Lower leg skin (tissue), 3 donors: Measurements from ENCODE around the gene SCAPER.
"Not testable (repeated sequence)": the region's sequence is repeated elsewhere in the genome, so short reads cannot be mapped to it uniquely, and the experiment has no call there.

Source experiments
- POLR2A ChIP-seq, 2 donors: fragments of 450-650 bp; IDR thresholded peaks; one replicate each; pipeline ENCODE4 v1.6.1; 2016 to 2017; ENCODE audit warnings: antibody characterized with exemption in 2 of 2, mild to moderate bottlenecking in 1 of 2, moderate library complexity in 1 of 2
- TF ChIP-seq, protein P1 (sequence below), 3 donors: fragments of 450-650 bp; IDR thresholded peaks; one replicate each; pipeline ENCODE4 v1.5.1; 2016; ENCODE audit warnings: antibody characterized with exemption in 3 of 3, mild to moderate bottlenecking in 3 of 3, moderate library complexity in 2 of 3

DNA sequence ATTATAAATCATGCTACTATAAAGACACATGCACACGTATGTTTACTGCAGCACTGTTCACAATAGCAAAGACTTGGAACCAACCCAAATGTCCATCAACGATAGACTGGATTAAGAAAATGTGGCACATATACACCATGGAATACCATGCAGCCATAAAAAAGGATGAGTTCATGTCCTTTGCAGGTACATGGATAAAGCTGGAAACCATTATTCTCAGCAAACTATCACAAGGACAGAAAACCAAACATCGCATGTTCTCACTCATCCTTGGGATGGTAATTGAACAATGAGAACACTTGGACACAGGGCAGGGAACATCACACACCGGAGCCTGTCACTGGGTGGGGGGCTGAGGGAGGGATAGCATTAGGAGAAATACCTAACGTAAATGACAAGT is 12.3 kb downstream of the SCAPER start:
- TF ChIP-seq, protein P1, sequence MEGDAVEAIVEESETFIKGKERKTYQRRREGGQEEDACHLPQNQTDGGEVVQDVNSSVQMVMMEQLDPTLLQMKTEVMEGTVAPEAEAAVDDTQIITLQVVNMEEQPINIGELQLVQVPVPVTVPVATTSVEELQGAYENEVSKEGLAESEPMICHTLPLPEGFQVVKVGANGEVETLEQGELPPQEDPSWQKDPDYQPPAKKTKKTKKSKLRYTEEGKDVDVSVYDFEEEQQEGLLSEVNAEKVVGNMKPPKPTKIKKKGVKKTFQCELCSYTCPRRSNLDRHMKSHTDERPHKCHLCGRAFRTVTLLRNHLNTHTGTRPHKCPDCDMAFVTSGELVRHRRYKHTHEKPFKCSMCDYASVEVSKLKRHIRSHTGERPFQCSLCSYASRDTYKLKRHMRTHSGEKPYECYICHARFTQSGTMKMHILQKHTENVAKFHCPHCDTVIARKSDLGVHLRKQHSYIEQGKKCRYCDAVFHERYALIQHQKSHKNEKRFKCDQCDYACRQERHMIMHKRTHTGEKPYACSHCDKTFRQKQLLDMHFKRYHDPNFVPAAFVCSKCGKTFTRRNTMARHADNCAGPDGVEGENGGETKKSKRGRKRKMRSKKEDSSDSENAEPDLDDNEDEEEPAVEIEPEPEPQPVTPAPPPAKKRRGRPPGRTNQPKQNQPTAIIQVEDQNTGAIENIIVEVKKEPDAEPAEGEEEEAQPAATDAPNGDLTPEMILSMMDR (IDR thresholded peaks at IDR 0.05) = not testable (repeated sequence)
- TF ChIP-seq POLR2A (IDR thresholded peaks at IDR 0.05) = not testable (repeated sequence)
